ENCODE data around the gene AZGP1.
"Not testable (repeated sequence)": the region's sequence is repeated elsewhere in the genome, so short reads cannot be mapped to it uniquely, and the experiment has no call there.

Gene AZGP1

GRCh38 chr7:99950819-99951218 lies 25.0 kb downstream of the AZGP1 start:
- not testable (repeated sequence) for DNase-seq (ENCODE audit: low spot score)

GRCh38 chr7:99949645-99950228 lies 26.1 kb downstream of the AZGP1 start:
- no peak for DNase-seq (ENCODE audit: low spot score)

- no peak for DNase-seq (ENCODE audit: low spot score)
Observed at GRCh38 chr7:99947608-99948007, 28.2 kb downstream of the AZGP1 start.

- no peak for DNase-seq (ENCODE audit: low spot score)
Observed at GRCh38 chr7:99944497-99945070, 31.2 kb downstream of the AZGP1 start.

GRCh38 chr7:99943641-99944496 lies 32.0 kb downstream of the AZGP1 start:
- DNase-seq (ENCODE audit: low spot score): no peak

GRCh38 chr7:99938296-99938695 lies 37.5 kb downstream of the AZGP1 start:
- no peak for DNase-seq (ENCODE audit: low spot score)

GRCh38 chr7:99935009-99935408 lies 40.8 kb downstream of the AZGP1 start:
- not testable (repeated sequence) for DNase-seq (ENCODE audit: low spot score)

GRCh38 chr7:99930376-99930775 lies 45.5 kb downstream of the AZGP1 start:
- DNase-seq (ENCODE audit: low spot score): no peak

GRCh38 chr7:99929730-99930053 lies 46.1 kb downstream of the AZGP1 start:
- DNase-seq (ENCODE audit: low spot score): no peak

GRCh38 chr7:99928994-99929729 lies 46.7 kb downstream of the AZGP1 start, which contains the start of gene GJC3:
TSS of gene GJC3 (minus strand) at chr7:99929620. CDS start at chr7:99929620, 0 bp downstream.
- DNase-seq (ENCODE audit: low spot score): peak; percentile 76

GRCh38 chr7:99928188-99928587 lies 47.6 kb downstream of the AZGP1 start:
- no peak for DNase-seq (ENCODE audit: low spot score)

- DNase-seq (ENCODE audit: low spot score): no peak
Observed at GRCh38 chr7:99927536-99927935, 48.3 kb downstream of the AZGP1 start.

GRCh38 chr7:99926321-99926720 lies 49.5 kb downstream of the AZGP1 start:
- DNase-seq (ENCODE audit: low spot score): no peak

- DNase-seq (ENCODE audit: low spot score): no peak
Observed at GRCh38 chr7:99923200-99923599, 52.6 kb downstream of the AZGP1 start.

- no peak for DNase-seq (ENCODE audit: low spot score)
Observed at GRCh38 chr7:99920149-99920548, 55.7 kb downstream of the AZGP1 start.

GRCh38 chr7:99919814-99920112 lies 56.1 kb downstream of the AZGP1 start:
- no peak for DNase-seq (ENCODE audit: low spot score)

GRCh38 chr7:99918959-99919813 lies 56.6 kb downstream of the AZGP1 start, which contains the start of gene TRIM4:
TSS of gene TRIM4 (minus strand) at chr7:99919530. CDS start at chr7:99919401, 129 bp downstream.
- peak; percentile 66 for DNase-seq (ENCODE audit: low spot score)
